HG02571 (cell line): Measurements from ENCODE around the gene C1QTNF8.

Experiments used
- ATAC-seq: cut with Tn5 transposase; IDR thresholded peaks from one replicate; pipeline ENCODE4 v1.9.1; 2021; ENCODE audit warnings: mild to moderate bottlenecking, moderate library complexity; ENCODE audit not compliant: unreplicated experiment

Gene C1QTNF8

DNA sequence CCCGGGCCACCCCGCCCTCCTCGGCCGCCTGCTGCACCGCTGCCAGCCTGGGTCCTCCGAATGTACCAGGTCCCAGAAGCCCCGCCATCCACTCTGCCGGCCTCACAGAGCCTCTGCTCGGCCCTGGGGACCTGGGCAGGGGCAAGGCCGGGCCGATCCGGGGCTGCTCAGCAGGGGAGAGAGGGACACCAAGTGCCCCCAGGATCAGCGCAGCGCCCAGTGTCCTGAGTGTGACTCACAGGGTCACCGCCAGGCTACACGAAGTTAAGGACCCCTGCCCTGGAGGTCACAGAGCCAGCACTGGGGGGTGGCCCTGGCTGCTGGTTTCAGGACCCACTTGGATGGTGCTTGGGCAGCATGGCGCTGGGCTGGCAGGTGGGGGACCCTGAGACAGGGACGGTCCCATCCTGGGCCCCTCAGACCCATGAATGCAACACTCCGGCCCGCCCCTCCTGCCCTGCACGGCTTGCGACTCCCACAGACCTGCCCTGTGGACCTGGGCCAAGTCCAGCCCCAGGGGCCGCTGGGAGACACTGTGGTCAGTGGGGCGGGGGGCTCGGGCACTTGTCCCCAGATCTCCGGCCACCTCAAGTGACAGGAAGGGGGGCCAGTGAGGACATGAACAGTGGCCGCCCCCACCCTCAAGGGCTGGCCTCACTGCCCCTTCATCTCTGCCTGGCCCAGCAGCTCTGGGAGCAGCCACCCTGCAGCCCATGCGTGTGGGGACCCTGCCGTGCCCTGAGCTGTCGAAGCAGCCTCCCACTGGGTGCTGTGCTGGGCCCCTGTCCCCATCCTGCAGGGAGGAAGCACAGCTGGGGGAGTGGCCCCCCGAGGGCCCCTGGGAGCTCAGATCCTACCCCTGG is 46.7 kb downstream of the C1QTNF8 start:
- ATAC-seq = no peak

GRCh38 chr16:1048442-1049112 is 47.5 kb downstream of the C1QTNF8 start:
- ATAC-seq = no peak

DNA sequence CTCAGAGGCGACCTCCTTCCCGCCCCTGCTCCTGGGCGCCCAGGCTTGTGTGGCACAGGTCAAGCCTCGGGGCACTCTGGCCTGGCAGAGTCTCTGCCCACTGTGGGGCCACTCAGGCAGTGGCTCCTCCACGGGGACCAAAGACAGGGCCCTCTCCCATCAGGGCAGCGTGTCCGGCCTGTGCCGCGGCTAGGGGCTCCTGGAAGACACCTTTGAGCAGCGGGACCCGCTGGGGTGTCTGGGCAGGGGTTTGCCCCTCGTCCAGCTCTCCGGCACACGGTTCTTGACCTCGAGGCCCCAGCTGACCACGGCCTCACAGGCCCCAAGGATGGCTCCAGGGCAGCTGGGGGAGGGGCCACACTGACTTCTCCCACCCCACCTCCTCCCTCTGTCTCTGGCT is 48.2 kb downstream of the C1QTNF8 start:
- no peak for ATAC-seq

DNA sequence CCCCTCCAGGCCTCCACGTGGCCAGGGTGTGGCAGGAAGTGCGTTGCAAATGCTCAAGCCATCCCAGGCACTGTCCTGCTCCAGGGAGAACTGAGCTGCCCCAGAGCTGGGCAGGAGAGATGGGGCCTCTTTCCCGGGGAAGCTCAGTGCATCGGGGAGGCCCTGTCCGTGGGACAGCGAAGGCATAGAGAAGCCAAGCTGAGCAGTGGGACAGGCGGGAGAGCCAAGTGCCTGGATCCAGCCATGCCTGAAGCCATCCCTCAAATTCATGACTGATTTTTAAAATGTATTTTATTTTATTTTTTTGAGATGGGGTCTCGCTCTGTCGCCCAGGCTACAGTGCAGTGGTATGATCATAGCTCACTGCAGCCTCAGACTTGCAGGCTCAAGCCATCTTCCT is 48.9 kb downstream of the C1QTNF8 start:
- no peak for ATAC-seq

DNA sequence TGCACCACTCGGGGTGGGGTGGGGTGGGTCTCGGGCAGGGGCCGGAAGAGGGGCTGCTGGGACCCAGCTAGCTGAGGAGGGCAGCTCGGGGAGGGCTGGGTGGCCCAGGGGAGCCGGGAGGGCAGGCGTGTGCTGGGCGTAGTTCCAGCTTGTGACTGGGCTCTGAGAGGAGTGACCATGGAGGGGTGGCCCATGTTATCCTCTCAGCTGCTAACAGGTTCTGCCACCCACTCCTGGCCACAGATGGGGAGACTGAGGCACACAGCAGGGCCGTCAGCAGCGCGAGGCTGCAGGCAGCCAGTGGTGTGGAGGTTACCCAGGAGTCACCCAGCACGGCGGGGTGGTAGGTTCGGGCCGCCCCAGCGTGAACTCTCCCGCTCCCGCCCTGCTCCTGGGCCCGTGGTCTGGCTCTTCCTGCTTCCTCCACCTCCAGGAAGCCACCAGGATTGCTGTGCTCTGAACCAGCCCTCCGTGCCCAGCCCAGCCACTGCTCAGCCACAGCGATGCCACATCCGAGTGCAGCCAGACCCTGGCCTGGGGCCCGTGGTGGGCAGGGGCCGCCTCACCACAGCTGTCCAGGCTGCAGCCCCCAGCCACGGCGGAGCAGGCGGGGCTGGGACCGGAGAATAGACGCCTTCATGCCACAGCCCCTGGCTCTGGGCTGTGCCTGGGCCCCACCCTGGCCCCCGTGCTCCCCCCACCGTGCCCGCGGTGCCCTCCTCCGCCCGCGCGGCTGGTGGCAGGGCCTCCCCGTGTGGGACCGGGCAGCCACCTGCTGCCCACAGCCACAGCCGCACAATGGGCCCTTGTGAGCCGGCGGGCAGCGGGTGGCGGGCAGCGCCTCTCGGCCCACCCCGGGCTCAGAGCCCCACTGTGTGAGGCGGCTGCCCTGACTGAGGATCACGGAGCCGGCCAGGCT is 49.8 kb downstream of the C1QTNF8 start:
- no peak for ATAC-seq

GRCh38 chr16:1045310-1045992 is 50.6 kb downstream of the C1QTNF8 start:
- ATAC-seq = no peak

DNA sequence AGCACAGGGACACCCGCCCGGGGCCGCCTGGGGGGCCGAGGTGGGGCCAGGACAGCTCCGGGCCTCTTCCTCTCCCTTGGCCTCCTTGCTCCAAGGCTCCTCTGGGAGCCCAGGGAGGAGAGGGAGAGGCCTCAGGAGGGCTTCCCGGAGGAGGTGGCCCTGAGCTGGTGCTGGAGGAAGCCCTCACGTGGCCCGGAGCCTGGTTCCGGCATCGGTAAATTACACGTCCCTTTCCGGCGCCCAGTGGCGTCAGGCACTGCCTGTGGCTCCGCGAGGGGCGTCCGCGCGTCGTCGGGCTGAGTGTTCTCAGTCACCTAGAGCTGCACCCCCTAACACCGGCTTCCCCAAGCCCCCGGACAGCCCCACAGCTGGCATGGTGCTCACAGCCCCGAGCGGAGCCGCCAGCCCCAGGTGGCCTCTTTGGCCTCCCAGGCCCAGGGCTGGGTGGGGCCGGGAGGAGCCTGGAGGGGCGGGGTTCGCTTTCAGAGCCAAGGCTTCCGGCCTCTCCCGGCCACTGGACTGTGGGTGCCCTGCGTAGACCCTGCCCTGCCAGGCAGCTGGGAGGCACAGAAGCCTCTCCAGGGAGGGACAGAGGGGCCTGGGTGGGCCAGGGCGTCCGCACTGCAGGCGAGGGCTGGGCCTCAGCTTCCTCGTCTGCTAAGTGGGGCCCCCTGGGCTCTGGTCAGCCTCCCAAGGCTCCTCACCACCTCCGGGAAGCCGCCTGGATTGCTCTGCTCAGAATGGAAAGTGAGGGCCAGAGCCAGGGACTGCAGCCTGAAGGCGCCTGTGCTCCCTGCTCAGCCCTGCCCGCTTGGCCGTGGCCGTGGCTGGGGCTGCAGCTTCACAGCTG is 51.4 kb downstream of the C1QTNF8 start:
- ATAC-seq = no peak

GRCh38 chr16:1043881-1044451 is 52.1 kb downstream of the C1QTNF8 start:
- ATAC-seq = no peak

- ATAC-seq = no peak
Measured at GRCh38 chr16:1042866-1043265, 53.2 kb downstream of the C1QTNF8 start.

DNA sequence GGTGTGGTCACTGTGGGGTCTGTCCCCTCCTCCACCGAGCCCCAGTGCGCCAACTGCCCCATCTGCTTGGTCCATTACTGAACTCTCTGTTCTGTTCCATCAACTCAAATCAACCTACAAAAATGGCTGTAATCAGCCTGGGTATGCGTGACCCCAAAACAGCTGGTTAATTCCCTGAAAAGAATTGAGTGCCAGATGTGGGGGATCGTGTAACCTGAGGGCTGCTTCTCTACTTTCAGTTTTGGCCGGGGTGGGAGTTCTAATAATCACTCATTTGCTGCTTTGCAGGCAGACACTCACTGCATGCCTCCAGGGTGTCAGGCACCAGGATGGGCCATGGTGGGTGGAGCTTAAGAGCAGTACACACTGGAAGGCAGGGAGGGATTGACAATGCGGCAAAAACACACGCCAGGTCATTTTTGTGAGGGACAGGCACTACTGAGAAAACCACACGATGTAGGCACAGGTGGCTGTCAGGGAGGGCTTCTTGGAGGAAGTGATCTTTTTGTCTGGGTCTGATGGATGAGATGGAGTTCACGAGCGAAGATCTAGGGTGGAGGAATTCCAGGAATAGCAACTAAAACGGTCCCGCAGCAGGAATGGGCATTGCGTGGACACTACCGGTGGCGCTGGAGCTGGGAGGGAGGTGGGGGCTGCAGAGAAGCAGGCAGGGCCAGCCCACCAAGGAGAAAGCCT is 53.8 kb downstream of the C1QTNF8 start:
- no peak for ATAC-seq

GRCh38 chr16:1040346-1040745 is 55.7 kb downstream of the C1QTNF8 start:
- ATAC-seq = no peak

GRCh38 chr16:1039762-1040161 is 56.3 kb downstream of the C1QTNF8 start:
- ATAC-seq = no peak

- no peak for ATAC-seq
Measured at GRCh38 chr16:1038932-1039331, 57.1 kb downstream of the C1QTNF8 start.
